HG03521 (cell line): ENCODE measurements around the gene GNB1.
A peak's percentile ranks its signal among the peaks of the same experiment; 100 is the strongest.
"Not testable (repeated sequence)": the region's sequence is repeated elsewhere in the genome, so short reads cannot be mapped to it uniquely, and the experiment has no call there.

ENCODE experiments used
- ATAC-seq: cut with Tn5 transposase; IDR thresholded peaks from one replicate; pipeline ENCODE4 v1.9.1; 2021; ENCODE audit warnings: mild to moderate bottlenecking, moderate library complexity; ENCODE audit not compliant: unreplicated experiment

GNB1 gene

GRCh38 chr1:1890506-1891348 lies at the start of gene GNB1:
Gene GNB1, minus strand, starts transcription at chr1:1891087. Its CDS starts 65,634 bp downstream, at chr1:1825453.
- peak; percentile 65 for ATAC-seq

GRCh38 chr1:1940123-1940425 lies 49.2 kb upstream of the GNB1 start:
- ATAC-seq = no peak

- ATAC-seq = no peak
These were observed 48.6 kb upstream of the GNB1 start for GRCh38 chr1:1939296-1940122.

GRCh38 chr1:1938613-1939295 lies 47.9 kb upstream of the GNB1 start:
- no peak for ATAC-seq

GRCh38 chr1:1938276-1938573 lies 47.3 kb upstream of the GNB1 start:
- ATAC-seq = no peak

- no peak for ATAC-seq
These were observed 46.8 kb upstream of the GNB1 start for GRCh38 chr1:1937549-1938275.

GRCh38 chr1:1937061-1937460 lies 46.2 kb upstream of the GNB1 start:
- ATAC-seq = no peak

GRCh38 chr1:1934848-1935247 lies 44.0 kb upstream of the GNB1 start:
- ATAC-seq = not testable (repeated sequence)

GRCh38 chr1:1929639-1930545 lies 39.0 kb upstream of the GNB1 start:
- ATAC-seq = no peak

GRCh38 chr1:1929102-1929638 lies 38.3 kb upstream of the GNB1 start:
- no peak for ATAC-seq

GRCh38 chr1:1928231-1929101 lies 37.6 kb upstream of the GNB1 start:
- ATAC-seq = no peak

GRCh38 chr1:1927751-1928150 lies 36.9 kb upstream of the GNB1 start:
- ATAC-seq = no peak

GRCh38 chr1:1926886-1927660 lies 36.2 kb upstream of the GNB1 start:
- no peak for ATAC-seq

- no peak for ATAC-seq
These were observed 35.5 kb upstream of the GNB1 start for GRCh38 chr1:1926346-1926811.

- no peak for ATAC-seq
These were observed 34.8 kb upstream of the GNB1 start for GRCh38 chr1:1925437-1926345.

GRCh38 chr1:1924849-1925248 lies 34.0 kb upstream of the GNB1 start:
- ATAC-seq = no peak

- ATAC-seq = no peak
These were observed 33.5 kb upstream of the GNB1 start for GRCh38 chr1:1924386-1924785.
